ENCODE results near the gene GNLY. TPM values are rescaled to one million over a fixed set of nuclear protein-coding genes. Genes with fewer than 3 reads are reported as not detected.

The GNLY gene
- total and polyA plus RNA-seq, 2 of the 13 experiments (the other 11 are each of a cell fraction or from before 2014, with no cell fraction given) = not detected

GRCh38 chr2:85684806-85685205 is 9.4 kb upstream of the GNLY start (continued):
- no peak for TF ChIP-seq ZNF770 (CRISPR knock-in tag; IDR thresholded peaks at IDR 0.05)
- no peak for TF ChIP-seq NFIB (CRISPR knock-in tag; IDR thresholded peaks at IDR 0.05; ENCODE audit: borderline replicate concordance)

DNA sequence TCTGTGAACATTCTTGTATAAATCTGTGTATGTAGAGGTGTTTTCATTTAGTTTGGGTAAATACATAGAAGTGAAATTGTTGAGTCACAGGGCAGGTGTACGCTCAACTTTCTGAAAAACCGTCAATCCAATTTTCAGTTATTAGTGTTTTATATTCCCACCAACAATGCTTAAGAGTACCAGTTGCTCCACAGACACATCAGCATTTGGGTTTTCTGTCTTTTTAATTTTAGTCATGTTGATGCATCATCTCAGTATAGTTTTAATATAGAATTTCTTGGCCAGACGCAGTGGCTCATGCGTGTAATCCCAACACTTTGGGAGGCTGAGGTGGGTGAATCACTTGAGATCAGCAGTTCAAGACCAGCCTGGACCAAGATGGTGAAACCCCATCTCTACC is 3.2 kb upstream of the GNLY start:
- Histone ChIP-seq H3K9me3 (ENCODE audit: low read length) (no peaks in the 10 kb centered on the region), H2AFZ (ENCODE audit: low read length) (no peak overlapping the region), H3K36me3 (replicated peaks in 1 of 2; ENCODE audit: control insufficient read depth in 1 of 2, insufficient read depth in 2 of 2, low read length in 2 of 2) (no peaks in the 10 kb centered on the region), H4K20me1 (ENCODE audit: insufficient read depth, low read length) (no peaks in the 10 kb centered on the region), H3K9ac (ENCODE audit: insufficient read depth, low read depth, low read length) (no peak overlapping the region), H3K79me2 (ENCODE audit: insufficient read depth, low read length) (no peaks in the 10 kb centered on the region), H3K27ac (ENCODE audit: extremely low read length, insufficient read depth, low read length) (no peak overlapping the region), H3K4me3 (replicated peaks in 1 of 3; ENCODE audit: insufficient read depth in 1 of 3, low read depth in 2 of 3, low read length in 3 of 3) (no peak overlapping the region), H3K4me2 (ENCODE audit: low read depth, low read length) (no peak overlapping the region), H3K4me1 (ENCODE audit: insufficient read depth, low read length) (no peaks in the 10 kb centered on the region), H3K27me3 (ENCODE audit: control insufficient read depth in 1 of 2, insufficient read depth in 2 of 2, low read length in 2 of 2) (peaks cover 11 to 42% of the 10 kb centered on the region in 2 experiments; a peak in 4 of 5 replicates)
- DNase-seq (ENCODE audit: low spot score) (no peak), FAIRE-seq (no peak), ATAC-seq (no peak)
- ChIA-PET CTCF (ENCODE audit: low intra/inter-chr PET ratio, low total read pairs) (no interaction called here), POLR2A (no interaction called here)
- in situ Hi-C loops (cut with HindIII; ENCODE audit: extremely low pct_ligation_motif_present, low pct_unique_long_range_greater_than_20kb) = no loop called here
- 50% methylated on average over 4 of the region's 4 CpGs for WGBS (ENCODE audit: low lambda C conversion rate)
- no TSS peak for BruUV-seq (replicated peaks)
- intact Hi-C loops (cut with micrococcal nuclease; ENCODE audit: unreplicated experiment) = no loop called here
- TF ChIP-seq ZMYM3 (CRISPR knock-in tag; IDR thresholded peaks at IDR 0.05) (no peak), CHD2 (IDR thresholded peaks at IDR 0.05; ENCODE audit: low read depth, low read length) (no peak), SP2 (CRISPR knock-in tag; IDR thresholded peaks at IDR 0.05) (no peak), ZNF20 (CRISPR knock-in tag; IDR thresholded peaks at IDR 0.05) (no peak), MXD4 (CRISPR knock-in tag; IDR thresholded peaks at IDR 0.05) (no peak), ZNF615 (CRISPR knock-in tag; IDR thresholded peaks at IDR 0.05; ENCODE audit: borderline replicate concordance) (no peak), MTA3 (CRISPR knock-in tag; IDR thresholded peaks at IDR 0.05) (no peak), NRL (CRISPR knock-in tag; IDR thresholded peaks at IDR 0.05; ENCODE audit: borderline replicate concordance) (no peak)
- TF ChIP-seq, protein P1, sequence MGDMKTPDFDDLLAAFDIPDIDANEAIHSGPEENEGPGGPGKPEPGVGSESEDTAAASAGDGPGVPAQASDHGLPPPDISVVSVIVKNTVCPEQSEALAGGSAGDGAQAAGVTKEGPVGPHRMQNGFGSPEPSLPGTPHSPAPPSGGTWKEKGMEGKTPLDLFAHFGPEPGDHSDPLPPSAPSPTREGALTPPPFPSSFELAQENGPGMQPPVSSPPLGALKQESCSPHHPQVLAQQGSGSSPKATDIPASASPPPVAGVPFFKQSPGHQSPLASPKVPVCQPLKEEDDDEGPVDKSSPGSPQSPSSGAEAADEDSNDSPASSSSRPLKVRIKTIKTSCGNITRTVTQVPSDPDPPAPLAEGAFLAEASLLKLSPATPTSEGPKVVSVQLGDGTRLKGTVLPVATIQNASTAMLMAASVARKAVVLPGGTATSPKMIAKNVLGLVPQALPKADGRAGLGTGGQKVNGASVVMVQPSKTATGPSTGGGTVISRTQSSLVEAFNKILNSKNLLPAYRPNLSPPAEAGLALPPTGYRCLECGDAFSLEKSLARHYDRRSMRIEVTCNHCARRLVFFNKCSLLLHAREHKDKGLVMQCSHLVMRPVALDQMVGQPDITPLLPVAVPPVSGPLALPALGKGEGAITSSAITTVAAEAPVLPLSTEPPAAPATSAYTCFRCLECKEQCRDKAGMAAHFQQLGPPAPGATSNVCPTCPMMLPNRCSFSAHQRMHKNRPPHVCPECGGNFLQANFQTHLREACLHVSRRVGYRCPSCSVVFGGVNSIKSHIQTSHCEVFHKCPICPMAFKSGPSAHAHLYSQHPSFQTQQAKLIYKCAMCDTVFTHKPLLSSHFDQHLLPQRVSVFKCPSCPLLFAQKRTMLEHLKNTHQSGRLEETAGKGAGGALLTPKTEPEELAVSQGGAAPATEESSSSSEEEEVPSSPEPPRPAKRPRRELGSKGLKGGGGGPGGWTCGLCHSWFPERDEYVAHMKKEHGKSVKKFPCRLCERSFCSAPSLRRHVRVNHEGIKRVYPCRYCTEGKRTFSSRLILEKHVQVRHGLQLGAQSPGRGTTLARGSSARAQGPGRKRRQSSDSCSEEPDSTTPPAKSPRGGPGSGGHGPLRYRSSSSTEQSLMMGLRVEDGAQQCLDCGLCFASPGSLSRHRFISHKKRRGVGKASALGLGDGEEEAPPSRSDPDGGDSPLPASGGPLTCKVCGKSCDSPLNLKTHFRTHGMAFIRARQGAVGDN (CRISPR knock-in tag; IDR thresholded peaks at IDR 0.05) = no peak
- TF ChIP-seq, protein P2, sequence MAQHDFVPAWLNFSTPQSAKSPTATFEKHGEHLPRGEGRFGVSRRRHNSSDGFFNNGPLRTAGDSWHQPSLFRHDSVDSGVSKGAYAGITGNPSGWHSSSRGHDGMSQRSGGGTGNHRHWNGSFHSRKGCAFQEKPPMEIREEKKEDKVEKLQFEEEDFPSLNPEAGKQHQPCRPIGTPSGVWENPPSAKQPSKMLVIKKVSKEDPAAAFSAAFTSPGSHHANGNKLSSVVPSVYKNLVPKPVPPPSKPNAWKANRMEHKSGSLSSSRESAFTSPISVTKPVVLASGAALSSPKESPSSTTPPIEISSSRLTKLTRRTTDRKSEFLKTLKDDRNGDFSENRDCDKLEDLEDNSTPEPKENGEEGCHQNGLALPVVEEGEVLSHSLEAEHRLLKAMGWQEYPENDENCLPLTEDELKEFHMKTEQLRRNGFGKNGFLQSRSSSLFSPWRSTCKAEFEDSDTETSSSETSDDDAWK (CRISPR knock-in tag; IDR thresholded peaks at IDR 0.05) = no peak
